OCI-LY1 (cell line): ENCODE measurements around the gene MMEL1.

Experiments
- CTCF ChIP-seq: fragments of 200-600 bp; sonication (generic), shearing (Covaris generic); IDR thresholded peaks from 2 replicates; pipeline ENCODE4 v1.5.1; 2017; ENCODE audit warnings: mild to moderate bottlenecking, antibody characterized with exemption, low read length, moderate library complexity, mixed read lengths
- EZH2 ChIP-seq: fragments of 200-600 bp; sonication (generic), shearing (Covaris generic); IDR thresholded peaks from 2 replicates; pipeline ENCODE4 v1.8.0; 2017; ENCODE audit warnings: borderline replicate concordance, mixed run types, mild to moderate bottlenecking, antibody characterized with exemption, low read length, moderate library complexity, mixed read lengths

- no peak for TF ChIP-seq CTCF
- TF ChIP-seq EZH2: no peak
Measured at GRCh38 chr1:2583331-2583791, 49.5 kb downstream of the MMEL1 start.
